Raji (cell line): ENCODE data around the gene AANAT.

Experiments
- POLR2A ChIP-seq: IDR thresholded peaks from 2 replicates; pipeline ENCODE4 v1.6.1; 2011; ENCODE audit warnings: low read depth, low read length, control low read depth; ENCODE audit not compliant: insufficient read depth

The AANAT gene

GRCh38 chr17:76438906-76439305 lies 28.5 kb upstream of the AANAT start:
- TF ChIP-seq POLR2A, result no peak

- no peak for TF ChIP-seq POLR2A
Observed at GRCh38 chr17:76439314-76439928, 28.0 kb upstream of the AANAT start.

GRCh38 chr17:76440751-76441362 lies 26.5 kb upstream of the AANAT start:
- TF ChIP-seq POLR2A, result no peak

- no peak for TF ChIP-seq POLR2A
Observed at GRCh38 chr17:76441686-76442340, 25.6 kb upstream of the AANAT start.

- no peak for TF ChIP-seq POLR2A
Observed at GRCh38 chr17:76442341-76443338, 24.8 kb upstream of the AANAT start.

- TF ChIP-seq POLR2A, result no peak
Observed at GRCh38 chr17:76444518-76445311, 22.7 kb upstream of the AANAT start.

GRCh38 chr17:76445697-76446448 lies 21.5 kb upstream of the AANAT start:
- no peak for TF ChIP-seq POLR2A

- no peak for TF ChIP-seq POLR2A
Observed at GRCh38 chr17:76446449-76447231, 20.8 kb upstream of the AANAT start.

- no peak for TF ChIP-seq POLR2A
Observed at GRCh38 chr17:76447931-76448652, 19.3 kb upstream of the AANAT start.

GRCh38 chr17:76449126-76449525 lies 18.3 kb upstream of the AANAT start:
- no peak for TF ChIP-seq POLR2A

- no peak for TF ChIP-seq POLR2A
Observed at GRCh38 chr17:76451506-76451905, 15.9 kb upstream of the AANAT start.

GRCh38 chr17:76452127-76452659 lies 15.2 kb upstream of the AANAT start:
- TF ChIP-seq POLR2A, result no peak
